Measurements from ENCODE around the gene LRP6.
"Not testable (repeated sequence)": the region's sequence is repeated elsewhere in the genome, so short reads cannot be mapped to it uniquely, and the experiment has no call there.

The LRP6 gene

GRCh38 chr12:12265035-12265434 is 1.8 kb downstream of the LRP6 start:
- no peak for DNase-seq

GRCh38 chr12:12263909-12264308 is 2.9 kb downstream of the LRP6 start:
- DNase-seq, result no peak

DNA sequence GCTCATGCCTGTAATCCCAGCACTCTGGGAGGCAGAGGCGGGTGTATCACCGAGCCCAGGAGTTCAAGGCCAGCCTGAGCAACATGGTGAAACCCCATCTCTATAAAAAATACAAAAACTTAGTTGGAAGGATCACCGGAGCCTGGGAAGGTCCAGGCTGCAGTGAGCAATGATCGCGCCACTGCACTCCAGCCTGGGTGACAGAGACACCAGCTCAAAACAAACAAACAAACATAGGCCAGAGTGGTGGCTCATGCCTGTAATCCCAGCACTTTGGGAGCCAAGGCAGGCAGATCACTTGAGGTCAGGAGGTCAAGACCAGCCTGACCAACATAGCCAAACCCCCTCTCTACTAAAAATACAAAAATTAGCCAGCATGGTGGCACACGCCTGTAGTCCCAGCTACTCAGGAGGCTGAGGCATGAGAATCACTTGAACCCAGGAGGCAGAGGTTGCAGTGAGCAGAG is 10.5 kb downstream of the LRP6 start:
- DNase-seq, result not testable (repeated sequence)

DNA sequence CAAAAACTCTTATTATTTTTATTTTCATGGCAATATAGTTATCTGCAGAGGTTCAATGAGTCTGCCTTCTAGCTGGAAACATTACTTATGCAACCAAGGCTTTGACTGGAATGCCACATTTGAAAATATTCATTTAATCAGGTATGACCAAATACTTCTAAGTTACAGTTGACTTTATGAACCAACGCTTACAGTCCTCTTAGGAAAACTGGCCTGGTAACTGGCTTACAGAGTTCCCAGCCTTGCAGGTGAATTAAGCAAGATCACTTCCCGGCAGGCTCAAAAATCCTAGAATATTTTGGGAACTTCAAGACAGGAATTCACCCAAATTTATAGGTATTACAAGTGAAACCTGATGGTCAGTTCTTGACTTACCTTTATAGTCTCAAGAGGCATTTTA is 12.3 kb downstream of the LRP6 start:
- DNase-seq, result no peak

DNA sequence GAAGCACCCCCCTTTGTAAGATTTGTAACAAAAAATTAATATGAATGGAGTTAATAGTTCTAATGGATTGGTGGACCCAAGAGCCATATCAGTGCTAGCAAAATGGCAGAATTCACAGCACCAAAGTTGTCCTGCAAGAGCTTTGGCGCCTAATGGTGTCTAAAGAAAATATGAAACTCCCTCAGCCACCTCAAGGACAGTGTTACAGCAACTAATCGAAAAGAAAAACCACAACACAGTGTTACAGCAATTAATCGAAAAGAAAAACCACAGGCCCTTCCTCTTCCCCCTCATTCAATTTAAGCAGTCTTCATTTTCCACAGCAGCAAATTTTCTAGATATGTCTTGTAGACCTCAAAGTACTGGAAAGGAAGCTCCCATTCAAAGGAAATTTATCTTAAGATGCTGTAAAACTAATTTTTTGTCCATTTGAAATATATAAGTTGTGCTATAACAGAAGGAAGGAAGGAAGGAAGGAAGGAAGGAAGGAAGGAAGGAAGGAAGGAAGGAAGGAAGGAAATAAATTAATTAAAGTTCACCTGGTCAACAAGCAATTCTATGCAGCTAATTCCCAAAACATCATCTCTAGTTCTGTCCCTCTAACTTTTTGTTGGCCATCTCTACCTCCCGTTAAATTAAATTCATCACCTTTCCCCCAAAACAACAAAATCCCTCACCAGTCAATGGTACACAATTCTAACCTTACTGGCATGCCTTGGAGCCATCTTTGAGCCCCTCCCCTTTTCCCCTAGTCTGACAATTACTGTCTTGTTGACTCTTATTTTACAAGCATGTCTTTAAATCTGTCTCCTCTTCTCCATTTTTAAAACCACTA is 17.4 kb downstream of the LRP6 start:
- no peak for DNase-seq

DNA sequence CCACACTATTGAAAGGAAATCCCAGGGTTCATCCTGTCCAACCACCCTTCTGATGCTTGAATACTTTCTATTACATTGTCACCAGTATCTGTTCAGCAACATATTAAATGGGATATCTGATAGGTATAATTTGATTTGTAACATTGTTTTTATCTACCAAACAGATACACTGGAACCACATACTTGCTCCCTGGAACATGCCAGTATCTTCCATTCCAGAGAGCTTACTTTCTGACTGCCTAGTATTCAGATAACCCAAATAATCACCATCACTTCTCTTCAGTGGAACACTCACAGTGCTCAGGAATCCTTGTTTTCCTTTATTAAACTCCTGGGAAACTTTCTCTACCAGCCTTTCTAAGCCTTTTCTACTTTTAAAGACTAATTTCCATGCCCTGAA is 19.3 kb downstream of the LRP6 start:
- DNase-seq, result no peak

DNA sequence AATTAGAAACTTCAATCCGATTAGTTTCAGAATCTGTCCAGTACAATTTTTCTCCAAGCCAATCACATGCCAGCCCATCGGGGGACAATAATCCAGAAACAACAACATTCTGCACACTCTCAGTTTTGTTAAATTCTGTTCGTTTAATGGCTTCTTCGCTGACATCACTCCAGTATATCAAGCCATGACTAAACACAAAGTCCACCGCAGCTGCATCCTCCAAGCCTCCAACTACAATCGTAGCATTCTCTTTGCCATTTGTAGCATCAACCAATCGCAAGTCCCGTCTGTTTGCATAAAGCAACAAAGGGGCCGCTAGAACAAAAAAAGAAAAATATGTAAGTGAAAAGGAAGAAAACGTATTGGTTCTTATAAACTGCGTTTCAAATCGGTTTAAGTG is 22.5 kb downstream of the LRP6 start:
- no peak for DNase-seq

GRCh38 chr12:12240662-12241340 is 26.0 kb downstream of the LRP6 start:
- DNase-seq, result no peak

GRCh38 chr12:12239127-12239526 is 27.7 kb downstream of the LRP6 start:
- no peak for DNase-seq

DNA sequence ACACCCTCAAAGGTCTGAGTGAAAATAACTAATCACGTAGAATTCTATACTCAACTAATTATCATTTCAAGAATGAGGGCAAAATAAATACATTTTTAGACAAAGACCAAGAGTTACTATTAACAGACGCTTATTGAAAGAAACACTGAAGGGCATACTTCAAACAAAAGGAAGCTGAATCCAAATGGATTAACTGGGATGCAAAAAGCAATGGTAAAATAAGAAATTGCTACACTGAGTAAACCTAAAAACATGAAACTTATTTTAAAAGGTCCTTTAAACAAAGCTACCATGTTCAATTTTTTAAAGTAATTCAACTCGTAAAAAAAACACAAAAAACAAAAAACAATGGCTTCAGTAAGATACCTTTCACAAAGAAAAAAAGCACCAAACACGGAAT is 28.2 kb downstream of the LRP6 start:
- DNase-seq, result no peak

- no peak for DNase-seq
Observed at GRCh38 chr12:12236896-12237295, 29.9 kb downstream of the LRP6 start.

DNA sequence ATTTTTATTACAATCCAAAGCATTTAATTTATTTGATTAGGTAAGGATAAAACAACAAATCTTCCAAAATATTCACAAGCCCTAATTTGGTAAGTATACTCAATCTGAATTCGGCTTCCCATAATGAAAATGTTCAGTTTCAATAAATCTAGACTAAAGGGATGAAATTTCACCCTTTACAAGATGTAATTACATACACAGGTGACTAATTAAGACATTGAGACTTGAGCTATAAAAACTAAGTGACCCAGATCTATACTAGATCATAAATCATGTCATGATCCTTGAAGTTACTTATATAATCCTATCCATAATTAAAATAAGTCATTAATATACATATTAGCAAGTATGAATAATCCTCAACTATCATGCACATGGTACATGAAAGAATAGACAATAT is 36.6 kb downstream of the LRP6 start:
- no peak for DNase-seq

GRCh38 chr12:12229556-12230092 is 37.2 kb downstream of the LRP6 start:
- no peak for DNase-seq

DNA sequence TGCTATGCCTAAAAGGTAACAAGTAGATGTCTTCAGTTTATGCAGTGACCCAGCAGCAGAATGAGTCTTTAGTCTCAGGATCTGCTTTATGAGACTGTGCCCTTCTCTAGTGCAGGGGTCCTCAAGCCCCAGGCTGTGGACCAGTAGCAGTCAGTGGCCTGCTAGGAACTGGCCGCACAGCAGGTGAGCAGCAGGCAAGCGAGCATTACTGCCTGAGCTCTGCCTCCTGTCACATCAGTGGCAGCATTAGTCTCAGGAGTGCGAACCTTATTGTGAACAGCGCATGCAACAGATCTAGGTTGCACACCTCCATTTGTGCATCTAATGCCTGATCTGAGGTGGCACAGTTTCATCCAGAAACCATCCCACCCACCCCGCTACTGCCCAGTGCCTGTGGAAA is 38.4 kb downstream of the LRP6 start:
- no peak for DNase-seq

- DNase-seq, result no peak
Observed at GRCh38 chr12:12226187-12226586, 40.7 kb downstream of the LRP6 start.

DNA sequence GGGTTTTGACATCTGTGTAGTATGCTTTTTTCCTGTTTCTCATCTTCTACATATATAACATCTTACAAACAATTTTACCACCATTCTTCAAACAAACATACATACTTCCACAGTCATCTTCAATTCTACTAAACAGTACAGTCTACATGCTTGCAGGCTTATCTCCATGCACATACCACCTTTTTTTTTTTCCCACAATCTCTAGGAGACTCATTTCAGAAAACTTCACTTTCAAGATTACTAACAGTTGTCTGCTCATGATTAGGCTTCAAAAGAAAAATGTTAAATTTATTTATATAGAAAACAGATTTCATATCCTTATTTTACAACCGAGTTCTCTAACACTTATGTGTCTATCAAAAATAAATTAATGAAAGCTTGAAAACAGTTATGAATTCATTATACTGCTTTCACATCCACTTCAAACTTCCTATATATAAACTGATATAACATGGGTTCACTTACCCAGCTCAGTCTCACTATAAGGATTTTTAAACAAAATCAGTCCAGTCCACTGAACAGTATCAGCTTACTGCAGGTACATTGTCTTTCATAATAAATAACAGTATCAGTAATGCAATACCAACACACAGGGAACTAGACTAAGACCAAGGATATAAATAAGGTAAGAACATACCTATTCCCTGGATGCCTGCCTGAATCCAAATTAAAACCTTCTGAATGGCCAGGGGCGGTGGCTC is 42.5 kb downstream of the LRP6 start:
- DNase-seq, result no peak

DNA sequence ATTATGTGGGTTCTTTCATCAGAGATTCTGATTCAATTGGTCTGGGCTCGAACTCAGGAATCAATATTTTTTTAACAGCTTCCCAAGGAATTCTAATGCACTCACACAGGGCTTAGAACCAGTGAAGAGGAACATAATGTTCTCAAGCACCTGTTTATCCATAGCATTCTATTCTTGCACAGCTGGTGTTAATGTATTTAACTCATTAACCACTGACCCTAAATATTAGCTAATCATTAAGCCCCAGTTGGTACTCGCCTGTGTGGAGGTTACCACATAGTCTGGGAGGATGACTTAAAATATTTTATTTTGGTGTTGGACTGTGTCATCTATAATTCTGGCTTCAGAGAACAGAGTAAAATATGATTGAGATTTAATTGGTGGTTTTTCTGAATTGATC is 45.3 kb downstream of the LRP6 start:
- DNase-seq, result peak; percentile 93

- peak; percentile 95 for DNase-seq
Observed at GRCh38 chr12:12219664-12220063, 47.2 kb downstream of the LRP6 start.

DNA sequence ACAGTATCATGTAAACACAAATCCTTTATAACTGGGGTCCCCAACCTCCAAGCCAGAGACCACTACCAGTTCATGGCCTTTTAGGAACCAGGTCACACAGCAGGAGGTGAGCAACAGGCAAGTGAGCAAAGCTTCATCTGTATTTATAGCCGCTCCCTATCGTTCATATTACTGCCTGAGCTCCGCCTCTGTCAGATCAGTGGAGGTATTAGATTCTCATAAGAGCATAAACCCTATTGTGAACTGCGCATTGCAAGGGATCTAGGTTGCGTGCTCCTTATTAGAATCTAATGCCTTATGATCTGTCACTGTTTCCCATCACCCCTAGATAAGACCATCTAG is 49.9 kb downstream of the LRP6 start:
- peak; percentile 79 for DNase-seq

DNA sequence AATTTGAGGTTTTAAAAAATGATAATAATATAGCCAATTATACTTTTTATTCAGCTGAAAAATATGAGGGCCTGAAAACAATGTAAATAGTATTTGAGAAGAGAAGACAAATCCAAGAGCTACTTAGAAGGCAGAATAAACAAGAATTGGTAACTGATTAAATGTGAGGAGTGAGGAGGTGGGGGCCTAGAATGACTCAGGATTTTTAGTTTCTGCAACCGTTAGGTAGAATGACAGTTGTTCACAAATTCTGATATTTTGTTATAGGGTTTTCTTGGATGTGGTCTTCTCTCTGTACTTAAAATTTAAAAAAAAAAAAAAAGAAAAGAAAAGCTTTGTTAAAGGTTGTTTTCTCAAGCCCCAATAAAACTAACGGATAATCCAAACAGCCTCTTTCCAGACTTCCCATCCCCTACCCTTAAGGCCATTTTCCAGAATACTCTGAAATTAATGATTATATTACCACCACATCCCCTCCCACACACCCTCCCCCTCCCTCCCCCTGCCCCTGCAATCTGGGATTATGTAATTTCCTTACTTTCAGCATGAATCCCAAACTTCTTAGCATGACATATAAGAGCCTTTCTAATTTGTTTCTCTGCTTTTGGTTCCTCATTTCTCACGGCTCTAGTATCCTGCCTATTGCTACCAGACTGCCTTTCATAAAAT is 50.4 kb downstream of the LRP6 start:
- no peak for DNase-seq

GRCh38 chr12:12214635-12215131 is 52.2 kb downstream of the LRP6 start:
- DNase-seq, result no peak

- no peak for DNase-seq
Observed at GRCh38 chr12:12214201-12214600, 52.6 kb downstream of the LRP6 start.

GRCh38 chr12:12212769-12213168 is 54.1 kb downstream of the LRP6 start:
- no peak for DNase-seq

Measured in NCI-H82 (cell line).